HepG2 (cell line): Measurements from ENCODE around the gene GRHL1. TPM values are rescaled to one million over a fixed set of nuclear protein-coding genes. Genes with fewer than 3 reads are reported as not detected.

Source experiments
- ATAC-seq: fragments of 200-7000 bp; cut with Tn5 transposase; 3 replicates; pipeline ENCODE4 v1.9.1; 2020; ENCODE audit warnings: mild to moderate bottlenecking, moderate library complexity
- BruUV-seq: library from RNA; stranded (reverse); fragments of 400-500 nt; replicated peaks from 2 replicates; lab custom pipeline; 2021; lab: Mats Ljungman, UMichigan
- CTCF ChIA-PET: fragments of 300-600 bp; formaldehyde crosslinking; extraction: SDS; loops from one replicate; lab custom pipeline; 2021; ENCODE audit warnings: low total read pairs, inconsistent platforms, low intra/inter-chr PET ratio; lab: Yijun Ruan, JAX
- POLR2A ChIA-PET: fragments of 350-600 bp; sonication (Branson Sonifier 250); formaldehyde crosslinking; loops from one replicate; lab custom pipeline; 2020; ENCODE audit warnings: antibody characterized with exemption, inconsistent platforms; lab: Yijun Ruan, JAX
- DNase-seq: peaks from one replicate; pipeline ENCODE4 v3.0.0-alpha.2; 2015; ENCODE audit warnings: low spot score
- FAIRE-seq: peaks from 3 replicates; lab custom pipeline; 2011; peaks lifted over from hg19 to GRCh38; lab: Jason Lieb, UNC
- H2AFZ ChIP-seq: one replicate; pipeline ENCODE4 v1.6.1; 2011; ENCODE audit warnings: low read length, inconsistent platforms
- H3K27ac ChIP-seq: fragments of 300-600 bp; 3 replicates; pipeline ENCODE4 v1.8.0; 2011; ENCODE audit warnings: mixed run types, mild to moderate bottlenecking, mixed read lengths, low read length, inconsistent platforms; ENCODE audit not compliant: insufficient read depth; ENCODE audit errors: extremely low read length
- H3K27me3 ChIP-seq, 2 experiments: fragments of 200-600 bp in 1 of 2; 2 replicates in 1 of 2; 3 replicates in 1 of 2; pipeline versions ENCODE4 v1.6.0 to v1.8.0; 2011; ENCODE audit warnings: low read length in 2 of 2, mild to moderate bottlenecking in 2 of 2, moderate library complexity in 2 of 2, inconsistent platforms in 1 of 2; ENCODE audit not compliant: insufficient read depth in 2 of 2, control insufficient read depth in 1 of 2
- H3K36me3 ChIP-seq, 2 experiments: fragments of 200-600 bp in 1 of 2; replicated peaks in 1 of 2; 2 replicates in 1 of 2; 3 replicates in 1 of 2; pipeline versions ENCODE4 v1.5.1 to v1.8.0; 2011; ENCODE audit warnings: low read length in 2 of 2, inconsistent platforms in 1 of 2; ENCODE audit not compliant: insufficient read depth in 2 of 2, control insufficient read depth in 1 of 2
- H3K4me1 ChIP-seq: 2 replicates; pipeline ENCODE4 v1.5.1; 2012; ENCODE audit warnings: low read length, inconsistent platforms; ENCODE audit not compliant: insufficient read depth
- H3K4me2 ChIP-seq: 2 replicates; pipeline ENCODE4 v1.6.0; 2011; ENCODE audit warnings: low read depth, low read length, inconsistent platforms
- H3K4me3 ChIP-seq, 3 experiments: fragments of 200-600 bp in 1 of 3; sonication (generic), shearing (Covaris generic) in 1 of 3; replicated peaks in 1 of 3; 2 replicates each; pipeline ENCODE4 v1.5.1; 2011 to 2016; ENCODE audit warnings: low read length in 3 of 3, inconsistent platforms in 2 of 3, low read depth in 2 of 3, mild to moderate bottlenecking in 2 of 3, control low read depth in 1 of 3, mixed read lengths in 1 of 3; ENCODE audit not compliant: insufficient read depth in 1 of 3
- H3K79me2 ChIP-seq: one replicate; pipeline ENCODE4 v1.6.1; 2011; ENCODE audit warnings: low read length, inconsistent platforms; ENCODE audit not compliant: insufficient read depth
- H3K9ac ChIP-seq: 2 replicates; pipeline ENCODE4 v1.6.0; 2011; ENCODE audit warnings: mild to moderate bottlenecking, low read depth, low read length, inconsistent platforms; ENCODE audit not compliant: insufficient read depth
- H3K9me3 ChIP-seq: 2 replicates; pipeline ENCODE4 v1.5.1; 2012; ENCODE audit warnings: mild to moderate bottlenecking, low read length
- H4K20me1 ChIP-seq: 2 replicates; pipeline ENCODE4 v1.6.0; 2011; ENCODE audit warnings: inconsistent platforms, mild to moderate bottlenecking, low read length, moderate library complexity; ENCODE audit not compliant: insufficient read depth
- AKAP8 ChIP-seq: sonication (generic); formaldehyde crosslinking; IDR thresholded peaks from 2 replicates; pipeline ENCODE4 v1.5.1; 2020; ENCODE audit warnings: mild to moderate bottlenecking, missing genetic modification reagents
- FOXK1 ChIP-seq: sonication (generic); formaldehyde crosslinking; IDR thresholded peaks from 2 replicates; pipeline ENCODE4 v1.4.0; 2020; ENCODE audit warnings: low read depth, missing genetic modification reagents, borderline replicate concordance
- HNF4A ChIP-seq: sonication (generic); formaldehyde crosslinking; IDR thresholded peaks from 2 replicates; pipeline ENCODE4 v1.4.0; 2020; ENCODE audit warnings: missing genetic modification reagents
- KDM1A ChIP-seq: IDR thresholded peaks from 2 replicates; pipeline ENCODE4 v1.6.1; 2016; ENCODE audit warnings: missing compliant biosample characterization
- NFAT5 ChIP-seq: sonication (generic); formaldehyde crosslinking; IDR thresholded peaks from 2 replicates; pipeline ENCODE4 v1.4.0; 2020; ENCODE audit warnings: missing genetic modification reagents
- SMAD3 ChIP-seq: sonication (generic); formaldehyde crosslinking; IDR thresholded peaks from 2 replicates; pipeline ENCODE4 v1.4.0; 2020; ENCODE audit warnings: missing genetic modification reagents
- TFDP1 ChIP-seq: IDR thresholded peaks from 2 replicates; pipeline ENCODE4 v1.6.1; 2016; ENCODE audit warnings: missing compliant biosample characterization, missing genetic modification reagents, borderline replicate concordance
- TFDP2 ChIP-seq: sonication (generic); formaldehyde crosslinking; IDR thresholded peaks from 2 replicates; pipeline ENCODE4 v1.4.0; 2020; ENCODE audit warnings: missing genetic modification reagents
- ZBTB7B ChIP-seq: sonication (generic); formaldehyde crosslinking; IDR thresholded peaks from 2 replicates; pipeline ENCODE4 v1.4.0; 2020; ENCODE audit warnings: missing genetic modification reagents
- ZNF333 ChIP-seq: sonication (generic); formaldehyde crosslinking; IDR thresholded peaks from 2 replicates; pipeline ENCODE4 v1.4.0; 2020; ENCODE audit warnings: mild to moderate bottlenecking, missing genetic modification reagents, borderline replicate concordance
- ZNF383 ChIP-seq: sonication (generic); formaldehyde crosslinking; IDR thresholded peaks from 2 replicates; pipeline ENCODE4 v1.4.0; 2020; ENCODE audit warnings: missing genetic modification reagents, mild to moderate bottlenecking, borderline replicate concordance
- ZNF619 ChIP-seq: sonication (generic); formaldehyde crosslinking; IDR thresholded peaks from 2 replicates; pipeline ENCODE4 v1.4.0; 2020; ENCODE audit warnings: mild to moderate bottlenecking, missing genetic modification reagents
- ZSCAN5A ChIP-seq: sonication (generic); formaldehyde crosslinking; IDR thresholded peaks from 2 replicates; pipeline ENCODE4 v1.8.0; 2022; ENCODE audit warnings: mild to moderate bottlenecking, missing genetic modification reagents, borderline replicate concordance
- WGBS: methylation state at CpG from one replicate; pipeline ENCODE4 v1.1.6; 2017; ENCODE audit warnings: low lambda C conversion rate; 5-methylcytosine and 5-hydroxymethylcytosine counted together
- in situ Hi-C: cut with HindIII; loops from 2 replicates; pipeline ENCODE4 v1.10.0; 2017; ENCODE audit warnings: low pct_unique_long_range_greater_than_20kb; ENCODE audit not compliant: extremely low pct_ligation_motif_present
- intact Hi-C: fragments of 100-400 bp; cut with micrococcal nuclease; formaldehyde crosslinking; loops from one replicate; pipeline ENCODE4 v1.10.0; 2022; ENCODE audit not compliant: unreplicated experiment
- polyA plus RNA-seq, 8 experiments: library from polyadenylated mRNA; depleted of rRNA in 3 of 8; stranded (reverse) in 7 of 8; unstranded in 1 of 8; fragments of >200 nt; fragmentation: Illumina TruSeq in 4 of 8; extraction: Trizol in 4 of 8; gene quantifications; 2 replicates each; pipeline versions ENCODE4 v1.2.1 to v1.2.3, GENCODE V29; 2011 to 2016; ENCODE audit warnings: low read depth in 4 of 8, missing spikeins in 1 of 8, mixed read lengths in 1 of 8; ENCODE audit not compliant: insufficient read depth in 1 of 8
- total RNA-seq, 5 experiments: library from RNA; depleted of rRNA; stranded (reverse); fragments of >200 nt; fragmentation: Illumina TruSeq; extraction: Trizol; gene quantifications; 2 replicates each; pipeline ENCODE4 v1.2.3, GENCODE V29; 2016; ENCODE audit warnings: low read depth in 1 of 5

GRHL1 gene
- total and polyA plus RNA-seq, 2 of the 13 experiments (the other 11 are each of a cell fraction or from before 2014, with no cell fraction given), result 9.3 to 12.0 TPM

GRCh38 chr2:9910699-9911098 lies 40.8 kb upstream of the GRHL1 start:
- no peak for DNase-seq
- Histone ChIP-seq H3K27ac (no peak overlapping the region), H3K79me2 (no peaks in the 10 kb centered on the region), H3K36me3 (peaks cover 3 to 30% of the 10 kb centered on the region in 2 experiments; a peak in 4 of 5 replicates), H4K20me1 (no peaks in the 10 kb centered on the region), H3K4me3 (no peak overlapping the region), H3K4me1 (peaks cover 21% of the 10 kb centered on the region), H3K4me2 (no peak overlapping the region), H3K9me3 (no peaks in the 10 kb centered on the region), H3K9ac (no peak overlapping the region), H3K27me3 (no peaks in the 10 kb centered on the region)
- in situ Hi-C loops (no loop called here), intact Hi-C loops (no loop called here)
- CTCF ChIA-PET, result no interaction called here
- TF ChIP-seq ZSCAN5A (CRISPR knock-in tag) (no peak), ZNF333 (CRISPR knock-in tag) (no peak), NFAT5 (no peak), FOXK1 (CRISPR knock-in tag) (no peak), ZBTB7B (CRISPR knock-in tag) (no peak), SMAD3 (CRISPR knock-in tag) (no peak), ZNF619 (CRISPR knock-in tag) (no peak), HNF4A (no peak), TFDP1 (CRISPR knock-in tag) (no peak), TFDP2 (no peak), AKAP8 (CRISPR knock-in tag) (no peak), KDM1A (CRISPR knock-in tag) (no peak), ZNF383 (CRISPR knock-in tag) (no peak)
- TF ChIP-seq, all 625 proteins: peak for 0
- BruUV-seq, result no TSS peak
- FAIRE-seq (no peak), ATAC-seq (no peak)
- no peak overlapping the region for H2AFZ ChIP-seq
- WGBS, result 92% methylated on average over 4 of the region's 4 CpGs
- POLR2A ChIA-PET, result no interaction called here
